Left forelimb (tissue), 1 donor: ENCODE measurements around the gene OR2Z1.

Source experiments
- DNase-seq: peaks from one replicate; pipeline ENCODE4 v3.0.0-alpha.2; 2018; ENCODE audit warnings: low spot score

Gene OR2Z1, protein sequence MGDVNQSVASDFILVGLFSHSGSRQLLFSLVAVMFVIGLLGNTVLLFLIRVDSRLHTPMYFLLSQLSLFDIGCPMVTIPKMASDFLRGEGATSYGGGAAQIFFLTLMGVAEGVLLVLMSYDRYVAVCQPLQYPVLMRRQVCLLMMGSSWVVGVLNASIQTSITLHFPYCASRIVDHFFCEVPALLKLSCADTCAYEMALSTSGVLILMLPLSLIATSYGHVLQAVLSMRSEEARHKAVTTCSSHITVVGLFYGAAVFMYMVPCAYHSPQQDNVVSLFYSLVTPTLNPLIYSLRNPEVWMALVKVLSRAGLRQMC

GRCh38 chr19:8721334-8721733 is at the start of gene OR2Z1:
OR2Z1 (plus strand) TSS chr19:8721634; CDS start chr19:8731029, 9,395 bp downstream.
- DNase-seq = no peak

DNA sequence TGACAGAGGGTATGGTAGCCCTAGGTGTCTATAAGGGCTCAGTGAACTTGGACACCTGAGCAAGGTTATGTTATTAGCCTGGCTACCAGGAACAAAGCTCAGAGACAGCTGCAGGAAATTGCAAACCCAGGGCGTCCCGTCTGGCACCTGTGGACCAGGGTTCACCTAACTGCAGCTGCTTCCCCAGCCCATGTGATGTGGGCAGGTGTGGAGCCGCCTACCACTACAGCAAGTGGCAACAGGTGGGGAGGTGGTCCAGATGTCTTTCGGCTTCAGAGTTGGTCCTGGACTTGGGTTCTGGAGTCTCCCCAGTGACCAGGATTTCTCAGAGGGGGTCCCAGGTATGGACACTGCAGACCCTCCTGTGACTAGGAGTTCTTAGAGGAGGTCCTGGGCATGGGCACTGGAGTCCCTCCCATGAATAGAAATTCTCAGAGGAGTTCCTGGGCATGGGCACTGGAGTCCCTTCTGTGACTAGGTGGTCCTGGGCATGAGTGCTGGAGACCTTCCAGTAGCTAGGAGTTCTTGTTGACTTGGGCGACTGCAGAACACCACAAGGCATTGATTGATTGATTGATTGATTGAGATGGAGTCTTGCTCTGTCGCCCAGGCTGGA is 48.0 kb upstream of the OR2Z1 start:
- DNase-seq = no peak

DNA sequence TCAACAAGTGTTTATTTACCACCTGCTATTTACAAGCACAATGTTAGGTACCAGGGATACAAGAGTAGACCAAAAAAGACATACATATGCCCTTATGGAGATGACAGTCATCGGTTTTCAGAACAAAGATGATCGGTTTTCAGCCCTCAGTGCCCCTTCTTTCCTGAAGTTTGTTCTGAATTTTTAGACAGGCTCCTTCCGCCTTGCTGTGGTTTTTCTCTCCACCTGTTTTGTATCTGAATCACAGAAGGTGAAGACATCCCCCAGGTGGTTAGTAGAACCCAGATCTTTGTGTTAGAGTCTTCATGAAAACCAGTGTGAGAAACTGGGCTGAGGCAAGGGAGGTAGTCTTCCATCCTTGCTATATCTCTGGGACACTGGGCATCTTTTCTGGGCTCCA is 46.4 kb upstream of the OR2Z1 start:
- no peak for DNase-seq

- DNase-seq = no peak
Observed at GRCh38 chr19:8678244-8678807, 43.1 kb upstream of the OR2Z1 start.

DNA sequence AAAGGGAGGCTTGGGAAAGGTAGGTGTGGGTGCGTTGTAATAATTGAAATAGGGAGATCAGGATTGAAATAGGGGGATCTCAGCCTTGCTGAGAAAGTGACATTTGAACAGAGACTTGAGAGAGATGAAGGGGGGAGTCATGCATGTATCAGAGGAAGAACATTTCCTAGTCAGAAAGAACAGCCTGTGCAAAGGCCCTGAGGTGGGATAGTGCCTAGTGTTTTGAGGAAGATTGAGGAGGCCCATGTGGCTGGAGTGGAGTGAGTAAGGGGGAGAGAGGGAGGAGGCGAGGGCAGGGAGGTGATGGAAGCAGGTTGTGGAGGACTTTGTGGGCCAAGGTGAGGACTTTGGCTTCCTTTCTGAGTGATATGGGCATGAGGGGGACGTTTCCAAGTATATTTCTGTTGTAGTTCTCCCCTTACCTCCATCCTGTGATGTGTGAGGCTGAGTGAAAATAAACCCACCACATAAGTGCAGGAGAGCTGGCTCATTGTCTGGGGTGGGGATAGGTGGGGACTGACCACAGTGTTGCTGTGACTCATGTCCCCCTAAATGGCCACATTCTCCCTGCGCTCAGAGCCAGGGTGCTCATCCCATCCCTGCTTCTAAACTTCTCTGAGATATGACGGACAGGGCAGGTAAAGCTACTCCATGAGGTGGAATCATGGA is 40.6 kb upstream of the OR2Z1 start:
- DNase-seq = no peak

- DNase-seq = no peak
Observed at GRCh38 chr19:8681345-8682029, 39.9 kb upstream of the OR2Z1 start.

- DNase-seq = no peak
Observed at GRCh38 chr19:8682472-8682871, 39.0 kb upstream of the OR2Z1 start.

DNA sequence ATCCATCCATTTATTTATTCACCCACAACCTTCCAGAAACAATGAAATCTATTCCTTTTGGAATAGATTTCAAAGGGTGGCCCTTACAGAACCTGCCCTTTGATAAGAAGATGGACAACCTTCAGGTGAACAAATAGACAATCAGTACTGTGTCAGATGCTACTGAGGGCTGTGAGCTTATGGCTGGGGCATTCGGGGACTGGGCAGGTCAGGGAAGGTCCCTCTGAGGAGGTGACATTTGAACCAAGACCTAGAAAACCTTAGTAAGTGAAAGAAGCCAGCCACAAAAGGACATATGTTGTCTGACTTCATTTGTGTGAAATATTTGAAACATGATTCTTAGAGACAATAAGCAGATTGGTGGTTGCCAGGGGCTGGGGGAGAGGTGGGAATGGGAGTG is 38.5 kb upstream of the OR2Z1 start:
- DNase-seq = no peak

GRCh38 chr19:8684001-8684902 is 37.2 kb upstream of the OR2Z1 start:
- DNase-seq = no peak

DNA sequence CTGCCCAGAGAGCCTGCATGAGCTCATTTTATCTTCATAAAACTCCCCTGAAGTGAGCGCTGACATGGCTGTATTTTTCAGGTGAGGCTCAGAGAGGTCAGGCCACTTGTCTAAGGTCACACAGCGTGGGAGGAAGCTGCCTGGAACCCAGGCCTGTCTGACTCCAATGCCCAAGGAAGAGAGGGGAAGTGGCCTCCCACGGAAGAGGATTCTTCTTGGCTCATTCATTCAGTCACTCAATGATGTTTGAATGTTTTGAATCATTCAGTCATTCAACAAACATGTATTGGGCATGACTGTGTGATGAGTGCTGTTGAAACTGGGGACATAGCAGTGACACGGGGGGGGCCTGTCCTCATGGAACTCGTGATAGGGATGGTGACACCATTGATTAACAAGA is 34.9 kb upstream of the OR2Z1 start:
- no peak for DNase-seq

GRCh38 chr19:8688930-8689329 is 32.5 kb upstream of the OR2Z1 start:
- no peak for DNase-seq

- no peak for DNase-seq
Observed at GRCh38 chr19:8690753-8691539, 30.5 kb upstream of the OR2Z1 start.

- no peak for DNase-seq
Observed at GRCh38 chr19:8695501-8695900, 25.9 kb upstream of the OR2Z1 start.

DNA sequence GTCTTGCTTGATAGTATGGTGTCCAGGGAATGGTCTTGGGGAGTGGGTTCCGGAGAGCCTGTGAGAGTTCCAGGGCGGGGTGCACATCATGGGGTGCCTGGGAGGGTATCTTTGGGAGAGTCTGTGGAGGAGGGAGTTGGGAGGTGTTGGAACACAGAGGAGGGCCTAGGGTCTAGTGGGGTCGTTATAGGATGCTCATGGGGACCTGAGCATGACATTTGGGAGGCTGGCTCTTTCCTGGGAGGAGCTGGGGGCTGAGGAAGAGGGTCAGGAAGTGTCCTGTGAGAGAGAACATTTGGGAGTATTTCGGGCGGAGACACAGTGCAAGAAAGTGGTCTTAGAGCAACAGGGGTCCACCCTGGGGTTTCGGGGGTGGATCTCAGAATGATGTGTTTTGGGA is 25.5 kb upstream of the OR2Z1 start:
- no peak for DNase-seq

- DNase-seq = no peak
Observed at GRCh38 chr19:8696993-8697392, 24.4 kb upstream of the OR2Z1 start.

DNA sequence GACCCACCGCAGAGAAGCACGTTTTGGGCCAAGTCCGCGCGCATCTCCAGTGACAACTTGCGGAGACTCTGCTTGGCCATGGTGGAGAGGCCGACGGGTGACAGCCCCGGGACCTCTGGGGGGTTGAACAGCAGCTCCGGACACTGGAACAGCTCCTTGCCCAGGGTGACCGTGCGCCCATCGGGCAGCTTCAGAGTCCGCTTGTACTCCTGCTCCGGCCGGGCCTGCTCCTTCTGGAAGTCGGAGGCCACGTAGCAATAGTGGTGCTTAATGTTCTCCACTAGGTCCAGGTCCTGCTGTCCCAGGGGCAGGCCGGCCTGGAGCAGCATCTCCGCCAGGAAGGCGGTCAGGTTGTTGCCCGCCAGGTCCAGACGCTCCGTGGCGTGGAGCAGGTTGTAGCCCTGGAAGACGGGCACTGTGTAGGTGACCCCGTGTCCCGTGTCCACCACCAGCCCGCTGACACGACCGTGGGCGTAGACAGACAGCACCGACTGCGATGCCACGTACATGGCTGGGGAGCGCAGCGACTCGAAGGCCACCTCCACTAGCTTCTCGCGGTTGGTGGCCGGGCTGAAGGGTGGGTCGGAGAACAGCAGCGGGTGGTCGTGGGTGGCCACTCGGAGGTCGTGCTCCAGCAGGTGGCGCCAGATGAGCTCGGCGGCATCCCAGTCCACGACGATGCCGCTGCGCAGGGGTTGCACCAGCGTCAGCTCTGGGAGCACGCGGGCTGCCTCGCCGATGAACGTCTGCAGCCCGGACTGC is 23.6 kb upstream of the OR2Z1 start:
- DNase-seq = no peak

DNA sequence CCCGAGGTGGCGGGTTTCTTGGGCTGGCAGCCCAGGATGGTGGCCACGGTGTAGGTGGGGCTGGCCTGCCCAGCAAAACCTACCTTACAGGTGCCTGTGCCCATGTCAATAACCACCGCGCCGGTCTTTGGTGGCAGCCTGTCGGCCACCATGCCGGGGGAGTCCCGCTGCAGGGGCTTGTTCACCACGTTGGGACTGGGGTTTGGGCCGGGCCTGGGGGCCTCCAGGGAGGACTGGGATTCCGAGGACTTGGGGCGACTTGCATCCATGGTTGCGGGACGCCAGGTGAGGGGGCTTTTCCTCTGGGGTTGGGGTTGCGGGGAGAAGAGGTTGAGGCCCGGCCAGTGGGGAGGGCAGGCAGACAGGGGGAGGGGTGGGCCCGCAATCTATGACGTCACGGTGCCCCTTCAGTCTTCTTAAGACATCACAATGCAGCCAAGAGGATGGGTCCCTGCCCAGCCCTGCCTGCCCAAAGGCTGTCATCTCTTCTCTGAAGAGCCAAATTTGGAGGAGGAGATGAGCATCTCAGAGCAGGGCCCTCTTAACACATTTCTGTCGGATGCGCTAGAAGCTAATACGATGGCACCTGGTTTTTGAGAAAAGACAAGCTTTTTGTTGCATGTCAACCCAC is 22.9 kb upstream of the OR2Z1 start, which contains the start of gene ACTL9:
ACTL9 (minus strand) TSS at position 363 of the 631 bp plus-strand sequence; CDS start at position 269, 94 bp downstream.
- DNase-seq = no peak

GRCh38 chr19:8699908-8700307 is 21.5 kb upstream of the OR2Z1 start:
- DNase-seq = no peak

GRCh38 chr19:8700956-8701355 is 20.5 kb upstream of the OR2Z1 start:
- DNase-seq = no peak
